Measurements from ENCODE around the gene SURF4. TPM values are rescaled to one million over a fixed set of nuclear protein-coding genes. Genes with fewer than 3 reads are reported as not detected.

SURF4 gene
- total RNA-seq, 2 donors from 2014 or later: 178 to 187 TPM

DNA sequence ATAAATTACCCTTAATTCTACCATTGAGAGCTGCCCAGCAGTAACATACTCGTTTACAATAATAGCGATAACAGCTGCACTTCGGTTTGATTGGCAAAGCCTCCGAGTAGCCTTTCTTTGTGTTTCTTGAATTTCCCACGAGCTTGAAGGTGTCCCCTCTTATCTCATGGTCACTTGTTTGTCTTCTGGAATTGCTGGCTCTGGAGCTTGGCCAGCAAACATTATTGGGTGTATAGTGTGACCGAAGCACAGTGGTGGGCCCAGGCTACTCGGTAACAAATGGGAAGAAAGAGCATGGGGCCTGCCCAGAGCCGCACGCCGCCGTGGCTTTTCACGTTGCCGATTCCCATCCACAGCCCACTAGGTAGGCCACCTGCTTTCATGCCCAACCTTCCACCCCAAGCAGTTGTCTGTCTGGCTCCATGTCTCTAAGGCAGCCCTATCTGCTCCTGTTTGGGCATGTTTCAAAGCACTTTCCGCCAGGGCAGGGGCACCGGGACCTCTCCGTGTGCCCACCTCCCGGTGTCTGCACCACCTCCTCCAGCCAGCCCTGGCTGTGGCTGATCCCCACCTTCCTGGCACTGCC, 9.0 kb upstream of the SURF4 start:
- 89 to 93% methylated on average over 13 to 17 of the region's 17 CpGs for WGBS, 2 experiments (ENCODE audit: insufficient coverage in 1 of 2, insufficient read length in 1 of 2)
- TF ChIP-seq, protein P1, sequence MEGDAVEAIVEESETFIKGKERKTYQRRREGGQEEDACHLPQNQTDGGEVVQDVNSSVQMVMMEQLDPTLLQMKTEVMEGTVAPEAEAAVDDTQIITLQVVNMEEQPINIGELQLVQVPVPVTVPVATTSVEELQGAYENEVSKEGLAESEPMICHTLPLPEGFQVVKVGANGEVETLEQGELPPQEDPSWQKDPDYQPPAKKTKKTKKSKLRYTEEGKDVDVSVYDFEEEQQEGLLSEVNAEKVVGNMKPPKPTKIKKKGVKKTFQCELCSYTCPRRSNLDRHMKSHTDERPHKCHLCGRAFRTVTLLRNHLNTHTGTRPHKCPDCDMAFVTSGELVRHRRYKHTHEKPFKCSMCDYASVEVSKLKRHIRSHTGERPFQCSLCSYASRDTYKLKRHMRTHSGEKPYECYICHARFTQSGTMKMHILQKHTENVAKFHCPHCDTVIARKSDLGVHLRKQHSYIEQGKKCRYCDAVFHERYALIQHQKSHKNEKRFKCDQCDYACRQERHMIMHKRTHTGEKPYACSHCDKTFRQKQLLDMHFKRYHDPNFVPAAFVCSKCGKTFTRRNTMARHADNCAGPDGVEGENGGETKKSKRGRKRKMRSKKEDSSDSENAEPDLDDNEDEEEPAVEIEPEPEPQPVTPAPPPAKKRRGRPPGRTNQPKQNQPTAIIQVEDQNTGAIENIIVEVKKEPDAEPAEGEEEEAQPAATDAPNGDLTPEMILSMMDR (conservative IDR thresholded peaks at IDR 0.05): no peak
- no peak overlapping the region for H3K9ac ChIP-seq (ENCODE audit: extremely low read depth, low read length, poor library complexity, severe bottlenecking)
- no peaks in the 10 kb centered on the region for H3K9me3 ChIP-seq (ENCODE audit: control insufficient read depth, low read length)
- Mint-ChIP-seq H3K27ac (no peak overlapping the region), H3K4me1 (no peaks in the 10 kb centered on the region), H3K4me3 (no peak overlapping the region), H3K36me3 (ENCODE audit: low read depth) (no peaks in the 10 kb centered on the region), H3K27me3 (ENCODE audit: insufficient read depth) (peaks cover 4% of the 10 kb centered on the region), H3K9me3 (peaks cover 3% of the 10 kb centered on the region)
- H3K4me3 ChIP-seq (ENCODE audit: low read length): no peak overlapping the region
- H3K4me1 ChIP-seq (ENCODE audit: control insufficient read depth, insufficient read depth, low read length): no peaks in the 10 kb centered on the region
- H3K27ac ChIP-seq (ENCODE audit: low read depth, low read length): no peak overlapping the region
- DNase-seq: no peak
- H3K36me3 ChIP-seq (ENCODE audit: control insufficient read depth, insufficient read depth, low read length): no peaks in the 10 kb centered on the region
- H3K27me3 ChIP-seq (ENCODE audit: control insufficient read depth, insufficient read depth, low read length, poor library complexity, severe bottlenecking): no peaks in the 10 kb centered on the region

DNA sequence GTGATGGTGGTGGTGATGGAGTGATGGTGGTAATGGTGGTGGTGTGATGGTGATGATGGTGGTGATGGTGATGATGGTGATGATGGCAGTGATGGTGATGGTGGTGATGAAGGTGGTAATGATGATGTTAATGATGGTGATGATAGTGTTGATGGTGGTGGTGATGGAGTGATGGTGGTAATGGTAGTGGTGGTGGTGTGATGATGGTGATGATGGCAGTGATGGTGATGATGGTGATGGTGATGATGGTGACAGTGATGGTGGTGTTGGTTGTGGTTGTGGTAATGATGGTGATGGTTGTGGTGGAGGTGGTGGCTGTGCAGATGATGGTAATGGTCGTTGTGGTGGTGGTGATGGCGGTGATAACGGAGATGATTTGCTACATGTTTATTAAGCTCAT, 7.6 kb upstream of the SURF4 start:
- no peaks in the 10 kb centered on the region for H3K9me3 ChIP-seq (ENCODE audit: control insufficient read depth, low read length)
- H3K4me3 ChIP-seq (ENCODE audit: low read length): no peak overlapping the region
- WGBS, 2 experiments (ENCODE audit: insufficient coverage in 1 of 2, insufficient read length in 1 of 2): 95% methylated on average over 3 of the region's 3 CpGs; no CpG with 5 or more reads in 1 of the 2 experiments
- no peak for DNase-seq
- Mint-ChIP-seq H3K4me1 (no peaks in the 10 kb centered on the region), H3K36me3 (ENCODE audit: low read depth) (no peaks in the 10 kb centered on the region), H3K9me3 (no peaks in the 10 kb centered on the region), H3K4me3 (no peak overlapping the region), H3K27me3 (ENCODE audit: insufficient read depth) (peaks cover under 1% of the 10 kb centered on the region), H3K27ac (no peak overlapping the region)
- H3K36me3 ChIP-seq (ENCODE audit: control insufficient read depth, insufficient read depth, low read length): no peaks in the 10 kb centered on the region
- no peaks in the 10 kb centered on the region for H3K4me1 ChIP-seq (ENCODE audit: control insufficient read depth, insufficient read depth, low read length)
- H3K27ac ChIP-seq (ENCODE audit: low read depth, low read length): no peak overlapping the region
- H3K27me3 ChIP-seq (ENCODE audit: control insufficient read depth, insufficient read depth, low read length, poor library complexity, severe bottlenecking): no peaks in the 10 kb centered on the region
- TF ChIP-seq, protein P1 (conservative IDR thresholded peaks at IDR 0.05): no peak
- no peak overlapping the region for H3K9ac ChIP-seq (ENCODE audit: extremely low read depth, low read length, poor library complexity, severe bottlenecking)

DNA sequence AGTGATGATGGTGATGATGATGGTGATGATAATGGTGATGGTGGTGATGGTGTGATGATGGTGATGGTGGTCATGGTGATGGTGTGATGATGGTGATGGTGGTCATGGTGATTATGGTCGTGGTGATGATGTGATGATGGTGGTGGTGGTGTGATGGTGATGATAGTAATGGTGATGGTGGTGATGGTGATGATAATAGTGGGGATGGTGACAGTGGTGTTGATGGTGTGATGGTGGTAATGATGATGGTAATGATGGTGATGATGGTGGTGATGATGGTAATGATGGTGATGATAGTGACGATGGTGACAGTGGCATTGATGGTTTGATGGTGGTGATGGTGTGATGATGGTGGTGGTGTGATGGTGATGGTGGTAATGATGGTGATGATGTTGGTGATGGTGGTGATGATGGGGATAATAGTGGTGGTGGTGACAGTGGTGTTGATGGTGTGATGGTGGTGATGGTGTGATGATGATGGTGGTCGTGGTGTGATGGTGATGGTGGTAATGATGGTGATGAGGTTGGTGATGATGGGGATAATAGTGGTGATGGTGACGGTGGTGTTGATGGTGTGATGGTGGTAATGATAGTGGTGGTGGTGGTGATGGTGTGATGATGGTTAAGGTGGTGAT, 6.8 kb upstream of the SURF4 start:
- H3K27me3 Mint-ChIP-seq (ENCODE audit: insufficient read depth): peaks cover 6% of the 10 kb centered on the region
- H3K27me3 ChIP-seq (ENCODE audit: control insufficient read depth, insufficient read depth, low read length, poor library complexity, severe bottlenecking): no peaks in the 10 kb centered on the region
- no peak overlapping the region for H3K4me3 Mint-ChIP-seq
- peaks cover 2% of the 10 kb centered on the region for H3K9me3 Mint-ChIP-seq
- no peak overlapping the region for H3K27ac Mint-ChIP-seq
- no peaks in the 10 kb centered on the region for H3K4me1 ChIP-seq (ENCODE audit: control insufficient read depth, insufficient read depth, low read length)
- TF ChIP-seq, protein P1 (conservative IDR thresholded peaks at IDR 0.05): no peak
- H3K4me1 Mint-ChIP-seq: no peaks in the 10 kb centered on the region
- no peaks in the 10 kb centered on the region for H3K36me3 Mint-ChIP-seq (ENCODE audit: low read depth)
- no peak overlapping the region for H3K9ac ChIP-seq (ENCODE audit: extremely low read depth, low read length, poor library complexity, severe bottlenecking)
- no peak overlapping the region for H3K27ac ChIP-seq (ENCODE audit: low read depth, low read length)
- H3K4me3 ChIP-seq (ENCODE audit: low read length): no peak overlapping the region
- 88 to 93% methylated on average over 4 of the region's 4 CpGs for WGBS, 2 experiments (ENCODE audit: insufficient coverage in 1 of 2, insufficient read length in 1 of 2)
- H3K9me3 ChIP-seq (ENCODE audit: control insufficient read depth, low read length): no peaks in the 10 kb centered on the region
- H3K36me3 ChIP-seq (ENCODE audit: control insufficient read depth, insufficient read depth, low read length): no peaks in the 10 kb centered on the region
- no peak for DNase-seq

Measured in endodermal cell (in vitro differentiated cells).